ENCODE data around the gene ATP6V0B.

DNA sequence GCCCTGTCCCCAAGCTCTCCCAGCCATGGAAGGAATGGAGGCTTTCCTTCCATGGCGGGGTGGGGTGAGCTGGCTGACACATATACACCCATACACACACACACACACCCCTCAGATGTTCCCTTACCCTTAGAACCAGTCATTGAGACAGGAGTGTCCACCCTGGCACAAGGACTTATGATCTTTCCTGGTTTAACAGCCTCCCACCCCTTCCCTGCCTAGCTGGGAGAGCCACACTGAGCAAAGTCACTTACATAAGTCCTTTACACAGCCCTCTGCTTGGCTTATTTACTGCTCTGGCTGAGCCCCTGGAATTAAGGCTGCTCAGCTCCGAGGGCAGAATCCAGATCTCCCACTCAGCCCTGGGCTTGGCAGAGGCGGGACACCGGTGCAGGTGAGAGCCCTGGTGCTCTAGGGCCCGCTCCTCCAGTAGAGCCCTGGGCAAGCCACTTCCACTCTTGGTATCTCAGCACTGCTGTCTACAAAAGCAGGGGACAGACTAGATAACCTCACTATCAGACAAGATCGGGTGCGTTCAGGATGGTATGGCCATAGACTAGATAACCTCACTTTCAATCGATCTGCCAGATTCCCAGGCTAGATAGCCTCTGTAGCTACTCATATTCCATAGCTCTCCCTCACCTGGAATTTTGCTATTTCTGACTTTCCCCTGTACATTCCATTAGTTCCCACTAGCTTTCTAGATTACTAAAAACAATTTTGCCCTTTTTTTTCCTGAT, 39.8 kb downstream of the ATP6V0B start:
- TF ChIP-seq EGR1 (IDR thresholded peaks at IDR 0.05; ENCODE audit: borderline replicate concordance in 1 of 2, low read depth in 2 of 2, low read length in 2 of 2) (no peak), NBN (IDR thresholded peaks at IDR 0.05) (no peak), FOS (IDR thresholded peaks at IDR 0.05; ENCODE audit: borderline replicate concordance, extremely low read depth, insufficient read length) (no peak), EZH2 (IDR thresholded peaks at IDR 0.05; ENCODE audit: borderline replicate concordance, control insufficient read depth, low read depth, low read length) (no peak), PAX8 (IDR thresholded peaks at IDR 0.05) (no peak), SUZ12 (IDR thresholded peaks at IDR 0.05; ENCODE audit: unreplicated experiment) (no peak), POLR2AphosphoS5 (IDR thresholded peaks at IDR 0.05; ENCODE audit: low read length) (no peak), POLR2A (IDR thresholded peaks at IDR 0.05; ENCODE audit: low read depth, low read length) (no peak)
- TF ChIP-seq, protein P1, sequence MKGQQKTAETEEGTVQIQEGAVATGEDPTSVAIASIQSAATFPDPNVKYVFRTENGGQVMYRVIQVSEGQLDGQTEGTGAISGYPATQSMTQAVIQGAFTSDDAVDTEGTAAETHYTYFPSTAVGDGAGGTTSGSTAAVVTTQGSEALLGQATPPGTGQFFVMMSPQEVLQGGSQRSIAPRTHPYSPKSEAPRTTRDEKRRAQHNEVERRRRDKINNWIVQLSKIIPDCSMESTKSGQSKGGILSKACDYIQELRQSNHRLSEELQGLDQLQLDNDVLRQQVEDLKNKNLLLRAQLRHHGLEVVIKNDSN (IDR thresholded peaks at IDR 0.05; ENCODE audit: borderline replicate concordance, extremely low read length, insufficient read depth, low read depth, low read length) = no peak
- TF ChIP-seq, protein P2, sequence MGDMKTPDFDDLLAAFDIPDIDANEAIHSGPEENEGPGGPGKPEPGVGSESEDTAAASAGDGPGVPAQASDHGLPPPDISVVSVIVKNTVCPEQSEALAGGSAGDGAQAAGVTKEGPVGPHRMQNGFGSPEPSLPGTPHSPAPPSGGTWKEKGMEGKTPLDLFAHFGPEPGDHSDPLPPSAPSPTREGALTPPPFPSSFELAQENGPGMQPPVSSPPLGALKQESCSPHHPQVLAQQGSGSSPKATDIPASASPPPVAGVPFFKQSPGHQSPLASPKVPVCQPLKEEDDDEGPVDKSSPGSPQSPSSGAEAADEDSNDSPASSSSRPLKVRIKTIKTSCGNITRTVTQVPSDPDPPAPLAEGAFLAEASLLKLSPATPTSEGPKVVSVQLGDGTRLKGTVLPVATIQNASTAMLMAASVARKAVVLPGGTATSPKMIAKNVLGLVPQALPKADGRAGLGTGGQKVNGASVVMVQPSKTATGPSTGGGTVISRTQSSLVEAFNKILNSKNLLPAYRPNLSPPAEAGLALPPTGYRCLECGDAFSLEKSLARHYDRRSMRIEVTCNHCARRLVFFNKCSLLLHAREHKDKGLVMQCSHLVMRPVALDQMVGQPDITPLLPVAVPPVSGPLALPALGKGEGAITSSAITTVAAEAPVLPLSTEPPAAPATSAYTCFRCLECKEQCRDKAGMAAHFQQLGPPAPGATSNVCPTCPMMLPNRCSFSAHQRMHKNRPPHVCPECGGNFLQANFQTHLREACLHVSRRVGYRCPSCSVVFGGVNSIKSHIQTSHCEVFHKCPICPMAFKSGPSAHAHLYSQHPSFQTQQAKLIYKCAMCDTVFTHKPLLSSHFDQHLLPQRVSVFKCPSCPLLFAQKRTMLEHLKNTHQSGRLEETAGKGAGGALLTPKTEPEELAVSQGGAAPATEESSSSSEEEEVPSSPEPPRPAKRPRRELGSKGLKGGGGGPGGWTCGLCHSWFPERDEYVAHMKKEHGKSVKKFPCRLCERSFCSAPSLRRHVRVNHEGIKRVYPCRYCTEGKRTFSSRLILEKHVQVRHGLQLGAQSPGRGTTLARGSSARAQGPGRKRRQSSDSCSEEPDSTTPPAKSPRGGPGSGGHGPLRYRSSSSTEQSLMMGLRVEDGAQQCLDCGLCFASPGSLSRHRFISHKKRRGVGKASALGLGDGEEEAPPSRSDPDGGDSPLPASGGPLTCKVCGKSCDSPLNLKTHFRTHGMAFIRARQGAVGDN (IDR thresholded peaks at IDR 0.05) = no peak
- TF ChIP-seq, protein P3, sequence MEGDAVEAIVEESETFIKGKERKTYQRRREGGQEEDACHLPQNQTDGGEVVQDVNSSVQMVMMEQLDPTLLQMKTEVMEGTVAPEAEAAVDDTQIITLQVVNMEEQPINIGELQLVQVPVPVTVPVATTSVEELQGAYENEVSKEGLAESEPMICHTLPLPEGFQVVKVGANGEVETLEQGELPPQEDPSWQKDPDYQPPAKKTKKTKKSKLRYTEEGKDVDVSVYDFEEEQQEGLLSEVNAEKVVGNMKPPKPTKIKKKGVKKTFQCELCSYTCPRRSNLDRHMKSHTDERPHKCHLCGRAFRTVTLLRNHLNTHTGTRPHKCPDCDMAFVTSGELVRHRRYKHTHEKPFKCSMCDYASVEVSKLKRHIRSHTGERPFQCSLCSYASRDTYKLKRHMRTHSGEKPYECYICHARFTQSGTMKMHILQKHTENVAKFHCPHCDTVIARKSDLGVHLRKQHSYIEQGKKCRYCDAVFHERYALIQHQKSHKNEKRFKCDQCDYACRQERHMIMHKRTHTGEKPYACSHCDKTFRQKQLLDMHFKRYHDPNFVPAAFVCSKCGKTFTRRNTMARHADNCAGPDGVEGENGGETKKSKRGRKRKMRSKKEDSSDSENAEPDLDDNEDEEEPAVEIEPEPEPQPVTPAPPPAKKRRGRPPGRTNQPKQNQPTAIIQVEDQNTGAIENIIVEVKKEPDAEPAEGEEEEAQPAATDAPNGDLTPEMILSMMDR (IDR thresholded peaks at IDR 0.05 in 2 of 3, conservative IDR thresholded peaks at IDR 0.05 in 1 of 3; ENCODE audit: control insufficient read depth in 2 of 3, extremely low read depth in 1 of 3, insufficient read depth in 1 of 3, low read depth in 3 of 3, low read length in 3 of 3) = no peak

Data from GM12878 (cell line).